Measurements from ENCODE around the gene TPSB2.
"Not testable (repeated sequence)": the region's sequence is repeated elsewhere in the genome, so short reads cannot be mapped to it uniquely, and the experiment has no call there.

TPSB2 gene

DNA sequence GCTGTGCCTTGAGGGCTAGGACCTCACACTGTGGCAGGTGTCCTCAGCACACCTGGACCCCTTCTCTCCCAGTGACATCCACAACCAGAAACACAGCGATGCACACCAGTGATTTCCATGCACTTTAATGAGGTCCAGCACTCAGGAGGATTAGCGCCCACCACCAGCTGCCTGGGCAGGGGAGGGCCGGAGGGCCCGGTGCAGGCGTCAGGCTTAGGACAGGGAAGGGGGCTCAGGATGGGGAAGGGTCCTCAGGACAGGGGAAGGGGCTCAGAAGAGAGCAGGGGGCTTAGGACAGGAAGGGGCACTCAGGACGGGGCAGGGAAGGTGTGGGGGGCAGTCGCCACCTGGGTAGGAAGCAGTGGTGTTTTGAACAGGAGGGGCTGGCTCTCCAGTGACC, 1.8 kb downstream of the TPSB2 start:
- H3K56ac ChIP-seq (ENCODE audit: low read length); H2BK5ac ChIP-seq (ENCODE audit: low read length); H2AK5ac ChIP-seq (ENCODE audit: low read length); H4K8ac ChIP-seq (ENCODE audit: low read depth, low read length); H2BK120ac ChIP-seq (ENCODE audit: low read depth, low read length); H3K27me3 ChIP-seq (ENCODE audit: insufficient read depth, low read length, poor library complexity); H3K4me2 ChIP-seq (ENCODE audit: low read length); H3K36me3 ChIP-seq (ENCODE audit: control insufficient read depth, insufficient read depth, low read length); H3K79me1 ChIP-seq (ENCODE audit: low read length); H3K4ac ChIP-seq (ENCODE audit: low read depth, low read length); H3K4me1 ChIP-seq (ENCODE audit: control insufficient read depth, low read depth, low read length); H4K5ac ChIP-seq (ENCODE audit: low read length); DNase-seq; H3K23ac ChIP-seq (ENCODE audit: low read length); H3K9ac ChIP-seq (ENCODE audit: low read length); H3K27ac ChIP-seq (ENCODE audit: low read depth, low read length); H2BK15ac ChIP-seq (replicated peaks; ENCODE audit: low read depth); H3K79me2 ChIP-seq (ENCODE audit: control insufficient read depth, insufficient read depth, low read length); H3K18ac ChIP-seq (ENCODE audit: low read length); H3K4me3 ChIP-seq (ENCODE audit: low read length): not testable (repeated sequence)
- WGBS (ENCODE audit: extremely low coverage, insufficient coverage, low lambda C conversion rate): no CpG with 5 or more reads among the region's 7 CpGs

DNA sequence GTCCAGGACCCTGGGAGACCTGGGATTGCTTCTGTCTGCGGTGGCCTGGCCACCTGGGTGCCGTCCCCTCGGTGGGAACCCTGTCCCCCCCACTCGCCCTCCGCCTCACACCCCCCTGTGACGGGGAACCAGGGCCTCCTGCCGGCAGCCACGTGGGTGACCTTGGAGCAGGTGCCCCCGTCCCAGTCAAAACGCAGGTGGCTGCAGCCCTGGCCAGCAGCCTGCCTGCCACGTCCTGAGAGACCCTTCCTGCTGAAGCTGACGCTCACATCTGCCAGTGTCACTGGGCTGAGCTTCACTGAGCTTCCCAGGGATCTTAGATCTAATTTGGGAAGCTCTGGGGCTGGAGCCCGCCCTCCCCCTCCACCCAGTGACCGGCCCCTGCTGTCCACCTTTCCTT, 3.3 kb downstream of the TPSB2 start:
- H3K23ac ChIP-seq (ENCODE audit: low read length); DNase-seq; H3K4me1 ChIP-seq (ENCODE audit: control insufficient read depth, low read depth, low read length); H3K4me2 ChIP-seq (ENCODE audit: low read length); H3K9ac ChIP-seq (ENCODE audit: low read length); H3K18ac ChIP-seq (ENCODE audit: low read length); H3K4me3 ChIP-seq (ENCODE audit: low read length); H4K5ac ChIP-seq (ENCODE audit: low read length); H2AK5ac ChIP-seq (ENCODE audit: low read length); H3K4ac ChIP-seq (ENCODE audit: low read depth, low read length); H3K27ac ChIP-seq (ENCODE audit: low read depth, low read length); H3K36me3 ChIP-seq (ENCODE audit: control insufficient read depth, insufficient read depth, low read length); H2BK120ac ChIP-seq (ENCODE audit: low read depth, low read length); H3K79me2 ChIP-seq (ENCODE audit: control insufficient read depth, insufficient read depth, low read length); H4K8ac ChIP-seq (ENCODE audit: low read depth, low read length); H2BK15ac ChIP-seq (replicated peaks; ENCODE audit: low read depth); H2BK5ac ChIP-seq (ENCODE audit: low read length); H3K56ac ChIP-seq (ENCODE audit: low read length); H3K79me1 ChIP-seq (ENCODE audit: low read length); H3K27me3 ChIP-seq (ENCODE audit: insufficient read depth, low read length, poor library complexity): not testable (repeated sequence)
- WGBS (ENCODE audit: extremely low coverage, insufficient coverage, low lambda C conversion rate): no CpG with 5 or more reads among the region's 14 CpGs

DNA sequence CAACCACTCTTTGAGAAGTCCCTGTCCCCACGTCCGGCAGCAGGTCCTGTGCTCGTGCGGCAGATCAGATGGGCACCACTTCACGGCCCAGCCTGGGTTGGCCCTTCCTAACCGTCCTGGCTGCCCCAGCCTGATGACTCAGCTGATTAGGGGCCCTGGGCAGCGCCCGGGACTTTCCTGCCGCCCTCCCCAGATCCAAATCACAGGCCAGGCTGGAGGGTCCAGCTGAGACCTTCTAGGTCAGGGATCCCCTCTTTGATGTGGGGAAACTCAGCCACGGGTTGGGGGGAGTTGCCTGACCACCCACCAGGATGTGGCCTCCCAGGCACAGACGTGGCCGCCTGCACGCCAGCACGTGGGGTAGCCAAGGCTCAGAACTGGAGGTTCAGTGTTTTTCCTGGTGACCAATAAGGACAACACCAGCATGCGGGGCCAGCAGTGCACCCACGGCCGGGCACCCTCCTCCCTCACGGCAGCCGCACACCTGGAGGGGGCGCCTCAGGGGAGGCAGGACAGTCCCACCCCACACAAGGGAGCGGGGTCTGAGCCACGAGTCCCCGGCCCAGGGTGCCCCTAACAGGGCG, 4.2 kb downstream of the TPSB2 start:
- not testable (repeated sequence) for H3K27ac ChIP-seq (ENCODE audit: low read depth, low read length); H2BK5ac ChIP-seq (ENCODE audit: low read length); H3K36me3 ChIP-seq (ENCODE audit: control insufficient read depth, insufficient read depth, low read length); H3K4me1 ChIP-seq (ENCODE audit: control insufficient read depth, low read depth, low read length); H3K79me1 ChIP-seq (ENCODE audit: low read length); H3K27me3 ChIP-seq (ENCODE audit: insufficient read depth, low read length, poor library complexity); H3K18ac ChIP-seq (ENCODE audit: low read length); H3K79me2 ChIP-seq (ENCODE audit: control insufficient read depth, insufficient read depth, low read length); DNase-seq; H2BK15ac ChIP-seq (replicated peaks; ENCODE audit: low read depth); H2AK5ac ChIP-seq (ENCODE audit: low read length); H3K4ac ChIP-seq (ENCODE audit: low read depth, low read length); H3K9ac ChIP-seq (ENCODE audit: low read length); H4K5ac ChIP-seq (ENCODE audit: low read length); H2BK120ac ChIP-seq (ENCODE audit: low read depth, low read length); H3K23ac ChIP-seq (ENCODE audit: low read length); H3K56ac ChIP-seq (ENCODE audit: low read length); H3K4me3 ChIP-seq (ENCODE audit: low read length); H4K8ac ChIP-seq (ENCODE audit: low read depth, low read length); H3K4me2 ChIP-seq (ENCODE audit: low read length)
- no CpG with 5 or more reads among the region's 24 CpGs for WGBS (ENCODE audit: extremely low coverage, insufficient coverage, low lambda C conversion rate)

DNA sequence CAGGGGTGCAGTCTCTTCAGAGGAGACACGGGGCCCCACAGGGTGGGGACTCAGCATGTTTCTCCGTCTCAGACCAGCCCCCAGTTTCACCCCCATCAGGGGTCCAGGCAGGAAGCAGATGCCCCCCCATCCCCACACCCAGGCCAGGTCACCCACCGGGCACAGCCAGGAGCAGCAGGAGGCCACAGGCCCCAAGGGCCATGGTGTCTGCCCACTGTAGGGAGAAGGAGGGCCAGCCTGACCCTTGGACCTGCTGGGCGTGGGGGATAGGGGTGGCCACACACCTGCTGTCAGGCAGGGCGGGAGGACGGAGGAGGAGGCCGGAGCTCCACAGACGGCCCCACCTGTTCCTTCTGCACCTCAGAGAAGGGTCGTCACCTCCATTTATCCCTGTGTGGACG, 4.9 kb downstream of the TPSB2 start, which contains the start of gene TPSG1:
Gene TPSG1 (minus strand): TSS at position 218 of the 401 bp plus-strand sequence. CDS start 16 bp downstream, at position 202.
- H3K4me1 ChIP-seq (ENCODE audit: control insufficient read depth, low read depth, low read length): no peaks in the 10 kb centered on the region
- WGBS (ENCODE audit: extremely low coverage, insufficient coverage, low lambda C conversion rate): no CpG with 5 or more reads among the region's 10 CpGs
- no peak within 1 kb of the TSS for H3K27ac ChIP-seq (ENCODE audit: low read depth, low read length)
- H4K5ac ChIP-seq (ENCODE audit: low read length): no peak within 1 kb of the TSS
- H3K56ac ChIP-seq (ENCODE audit: low read length): no peak within 1 kb of the TSS
- no peak within 1 kb of the TSS for H3K4ac ChIP-seq (ENCODE audit: low read depth, low read length)
- no peak within 1 kb of the TSS for H2AK5ac ChIP-seq (ENCODE audit: low read length)
- no peak within 1 kb of the TSS for H3K4me2 ChIP-seq (ENCODE audit: low read length)
- H2BK5ac ChIP-seq (ENCODE audit: low read length): no peak within 1 kb of the TSS
- no peaks in the 10 kb centered on the region for H3K27me3 ChIP-seq (ENCODE audit: insufficient read depth, low read length, poor library complexity)
- no peaks in the 10 kb centered on the region for H3K36me3 ChIP-seq (ENCODE audit: control insufficient read depth, insufficient read depth, low read length)
- no peak within 1 kb of the TSS for H3K23ac ChIP-seq (ENCODE audit: low read length)
- no peak within 1 kb of the TSS for H3K9ac ChIP-seq (ENCODE audit: low read length)
- no peak within 1 kb of the TSS for H3K4me3 ChIP-seq (ENCODE audit: low read length)
- H3K79me1 ChIP-seq (ENCODE audit: low read length): no peaks in the 10 kb centered on the region
- H2BK120ac ChIP-seq (ENCODE audit: low read depth, low read length): no peak within 1 kb of the TSS
- no peaks in the 10 kb centered on the region for H3K79me2 ChIP-seq (ENCODE audit: control insufficient read depth, insufficient read depth, low read length)
- no peak within 1 kb of the TSS for H2BK15ac ChIP-seq (replicated peaks; ENCODE audit: low read depth)
- H4K8ac ChIP-seq (ENCODE audit: low read depth, low read length): no peak within 1 kb of the TSS
- no peak within 1 kb of the TSS for H3K18ac ChIP-seq (ENCODE audit: low read length)
- no peak for DNase-seq

DNA sequence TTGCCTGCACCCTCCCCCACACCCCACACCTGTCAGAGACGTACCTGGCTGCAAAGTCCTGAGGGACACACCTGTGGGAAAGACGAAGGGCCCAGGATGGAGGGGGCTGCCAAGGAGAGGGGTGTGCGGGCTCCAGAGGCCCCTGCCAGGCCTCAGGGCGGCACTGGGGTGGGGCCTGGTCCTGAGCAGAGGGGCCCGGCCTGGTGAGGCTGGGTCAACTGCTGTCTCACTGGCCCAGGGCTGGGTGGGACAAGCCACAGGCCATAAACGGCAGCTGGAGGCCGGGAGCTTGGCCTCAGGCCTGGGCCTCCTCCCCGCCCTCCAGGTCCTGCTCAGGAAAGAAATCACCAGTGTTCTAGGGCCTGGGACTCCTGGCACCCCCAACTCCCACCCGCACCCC, 5.4 kb downstream of the TPSB2 start:
- H3K18ac ChIP-seq (ENCODE audit: low read length): no peak overlapping the region
- H3K56ac ChIP-seq (ENCODE audit: low read length): no peak overlapping the region
- H3K79me1 ChIP-seq (ENCODE audit: low read length): no peaks in the 10 kb centered on the region
- no peak overlapping the region for H3K4me3 ChIP-seq (ENCODE audit: low read length)
- H4K8ac ChIP-seq (ENCODE audit: low read depth, low read length): no peak overlapping the region
- no peak overlapping the region for H3K4me2 ChIP-seq (ENCODE audit: low read length)
- no peak overlapping the region for H3K27ac ChIP-seq (ENCODE audit: low read depth, low read length)
- no peak overlapping the region for H3K23ac ChIP-seq (ENCODE audit: low read length)
- no peak overlapping the region for H3K9ac ChIP-seq (ENCODE audit: low read length)
- H2BK15ac ChIP-seq (replicated peaks; ENCODE audit: low read depth): no peak overlapping the region
- no peaks in the 10 kb centered on the region for H3K27me3 ChIP-seq (ENCODE audit: insufficient read depth, low read length, poor library complexity)
- H3K4ac ChIP-seq (ENCODE audit: low read depth, low read length): no peak overlapping the region
- H3K79me2 ChIP-seq (ENCODE audit: control insufficient read depth, insufficient read depth, low read length): no peaks in the 10 kb centered on the region
- H2BK120ac ChIP-seq (ENCODE audit: low read depth, low read length): no peak overlapping the region
- H2BK5ac ChIP-seq (ENCODE audit: low read length): no peak overlapping the region
- WGBS (ENCODE audit: extremely low coverage, insufficient coverage, low lambda C conversion rate): no CpG with 5 or more reads among the region's 9 CpGs
- H4K5ac ChIP-seq (ENCODE audit: low read length): no peak overlapping the region
- H3K36me3 ChIP-seq (ENCODE audit: control insufficient read depth, insufficient read depth, low read length): no peaks in the 10 kb centered on the region
- H3K4me1 ChIP-seq (ENCODE audit: control insufficient read depth, low read depth, low read length): no peaks in the 10 kb centered on the region
- DNase-seq: no peak
- H2AK5ac ChIP-seq (ENCODE audit: low read length): no peak overlapping the region
